Upper lobe of right lung (tissue), 1 donor: Measurements from ENCODE around the gene RNU7-1. TPM values are rescaled to one million over a fixed set of nuclear protein-coding genes. Genes with fewer than 3 reads are reported as not detected.

Experiments
- ATAC-seq: fragments of 200-7000 bp; cut with Tn5 transposase; one replicate; pipeline ENCODE4 v1.9.1; 2020; ENCODE audit warnings: mild to moderate bottlenecking, moderate library complexity
- DNase-seq: peaks from one replicate; pipeline ENCODE4 v3.0.0-alpha.2; 2020
- H3K27ac ChIP-seq: fragments of 200-600 bp; one replicate; pipeline ENCODE4 v1.8.0; 2022
- H3K27me3 ChIP-seq: fragments of 200-600 bp; one replicate; pipeline ENCODE4 v1.8.0; 2022; ENCODE audit warnings: mild to moderate bottlenecking
- H3K36me3 ChIP-seq: fragments of 200-600 bp; one replicate; pipeline ENCODE4 v1.8.0; 2022
- H3K4me1 ChIP-seq: fragments of 200-600 bp; one replicate; pipeline ENCODE4 v1.8.0; 2022
- H3K4me3 ChIP-seq: fragments of 200-600 bp; one replicate; pipeline ENCODE4 v1.8.0; 2022; ENCODE audit warnings: mild to moderate bottlenecking
- H3K9me3 ChIP-seq: fragments of 200-600 bp; one replicate; pipeline ENCODE4 v1.8.0; 2022
- CTCF ChIP-seq: fragments of 200-600 bp; IDR thresholded peaks from one replicate; pipeline ENCODE4 v1.8.0; 2022; ENCODE audit warnings: antibody characterized with exemption
- intact Hi-C: fragments of 100-400 bp; cut with DNase I; formaldehyde crosslinking; loops from one replicate; pipeline ENCODE4 v1.11.0; 2022
- total RNA-seq: library from RNA; stranded (reverse); fragmentation: NEBNext Ultra II Directional; extraction: Animal tissue kit (Norgen Biotek cat#: 25700); gene quantifications from one replicate; pipeline ENCODE4 v1.2.1, GENCODE V29; 2021
- donor health status: DM: no; HTN: yes; CAD: no; lungs with severe emphysema.

Gene RNU7-1
- total RNA-seq, 1 donor from 2014 or later = not detected

- peak; percentile 2 for ATAC-seq
Observed at GRCh38 chr12:6959058-6959804, 15.6 kb downstream of the RNU7-1 start.

GRCh38 chr12:6959805-6960592, 16.4 kb downstream of the RNU7-1 start:
- no peaks in the 10 kb centered on the region for H3K36me3 ChIP-seq
- H3K4me3 ChIP-seq = no peak overlapping the region
- H3K27ac ChIP-seq = peak overlapping the region; percentile 94
- H3K4me1 ChIP-seq = peaks cover 67% of the 10 kb centered on the region
- no peak for TF ChIP-seq CTCF
- H3K27me3 ChIP-seq = no peaks in the 10 kb centered on the region
- no peaks in the 10 kb centered on the region for H3K9me3 ChIP-seq
- ATAC-seq = no peak
- DNase-seq = peak; percentile 67
- intact Hi-C loops = loop anchor here (10.0 kb wide), 1 partner anchor 155 kb away; no protein-coding TSS in a partner anchor

More at GRCh38 chr12:6959058-6959804, 15.6 kb downstream of the RNU7-1 start:
- no peaks in the 10 kb centered on the region for H3K27me3 ChIP-seq
- peaks cover 65% of the 10 kb centered on the region for H3K4me1 ChIP-seq
- H3K4me3 ChIP-seq = peak overlapping the region; percentile 8
- TF ChIP-seq CTCF = no peak
- no peaks in the 10 kb centered on the region for H3K36me3 ChIP-seq
- peak overlapping the region; percentile 71 for H3K27ac ChIP-seq
- no peaks in the 10 kb centered on the region for H3K9me3 ChIP-seq
- intact Hi-C loops = no loop called here
- peak; percentile 76 for DNase-seq

- peaks cover 7% of the 10 kb centered on the region for H3K36me3 ChIP-seq
- H3K27me3 ChIP-seq = no peaks in the 10 kb centered on the region
- peak overlapping the region; percentile 46 for H3K4me3 ChIP-seq
- H3K4me1 ChIP-seq = peaks cover 67% of the 10 kb centered on the region
- intact Hi-C loops = loop anchor here (10.0 kb wide), 1 partner anchor 154 kb away; no protein-coding TSS in a partner anchor
- no peaks in the 10 kb centered on the region for H3K9me3 ChIP-seq
- ATAC-seq (no peak), DNase-seq (peak; percentile 65)
- peak overlapping the region; percentile 94 for H3K27ac ChIP-seq
- TF ChIP-seq CTCF = peak; percentile 9
Observed at GRCh38 chr12:6960593-6961277, 17.1 kb downstream of the RNU7-1 start.

GRCh38 chr12:6961278-6961694, 17.7 kb downstream of the RNU7-1 start:
- DNase-seq (peak; percentile 94), ATAC-seq (peak; percentile 63)
- peak overlapping the region; percentile 46 for H3K4me3 ChIP-seq
- TF ChIP-seq CTCF = no peak
- no peaks in the 10 kb centered on the region for H3K27me3 ChIP-seq
- intact Hi-C loops = loop anchor here (10.0 kb wide), 1 partner anchor 154 kb away; no protein-coding TSS in a partner anchor
- peaks cover 12% of the 10 kb centered on the region for H3K36me3 ChIP-seq
- H3K27ac ChIP-seq = peak overlapping the region; percentile 94
- H3K9me3 ChIP-seq = no peaks in the 10 kb centered on the region
- H3K4me1 ChIP-seq = peaks cover 67% of the 10 kb centered on the region

- Histone ChIP-seq H3K36me3 (peaks cover 17% of the 10 kb centered on the region), H3K4me3 (peak overlapping the region; percentile 46), H3K27me3 (no peaks in the 10 kb centered on the region), H3K9me3 (no peaks in the 10 kb centered on the region), H3K4me1 (peaks cover 66% of the 10 kb centered on the region), H3K27ac (peak overlapping the region; percentile 94)
- intact Hi-C loops = loop anchor here (10.0 kb wide), 1 partner anchor 153 kb away; no protein-coding TSS in a partner anchor
- peak; percentile 56 for ATAC-seq
- peak; percentile 42 for TF ChIP-seq CTCF
- DNase-seq = peak; percentile 89
Observed at GRCh38 chr12:6961695-6962284, 18.2 kb downstream of the RNU7-1 start.
